Measurements from ENCODE around the gene BRINP3. TPM values are rescaled to one million over a fixed set of nuclear protein-coding genes. Genes with fewer than 3 reads are reported as not detected.

The BRINP3 gene
- total RNA-seq, result 0.07 TPM in 1 of 2 replicates, not detected in the other

GRCh38 chr1:190477762-190478148 is at the start of gene BRINP3:
Gene BRINP3 (minus strand): TSS chr1:190477864.

